Measurements from ENCODE around the gene CLDN6. TPM values are rescaled to one million over a fixed set of nuclear protein-coding genes. Genes with fewer than 3 reads are reported as not detected.
A peak's percentile ranks its signal among the peaks of the same experiment; 100 is the strongest.

CLDN6 gene
- total and polyA plus RNA-seq, 2 of the 13 experiments (the other 11 are each of a cell fraction or from before 2014, with no cell fraction given): 5.9 to 7.6 TPM

DNA sequence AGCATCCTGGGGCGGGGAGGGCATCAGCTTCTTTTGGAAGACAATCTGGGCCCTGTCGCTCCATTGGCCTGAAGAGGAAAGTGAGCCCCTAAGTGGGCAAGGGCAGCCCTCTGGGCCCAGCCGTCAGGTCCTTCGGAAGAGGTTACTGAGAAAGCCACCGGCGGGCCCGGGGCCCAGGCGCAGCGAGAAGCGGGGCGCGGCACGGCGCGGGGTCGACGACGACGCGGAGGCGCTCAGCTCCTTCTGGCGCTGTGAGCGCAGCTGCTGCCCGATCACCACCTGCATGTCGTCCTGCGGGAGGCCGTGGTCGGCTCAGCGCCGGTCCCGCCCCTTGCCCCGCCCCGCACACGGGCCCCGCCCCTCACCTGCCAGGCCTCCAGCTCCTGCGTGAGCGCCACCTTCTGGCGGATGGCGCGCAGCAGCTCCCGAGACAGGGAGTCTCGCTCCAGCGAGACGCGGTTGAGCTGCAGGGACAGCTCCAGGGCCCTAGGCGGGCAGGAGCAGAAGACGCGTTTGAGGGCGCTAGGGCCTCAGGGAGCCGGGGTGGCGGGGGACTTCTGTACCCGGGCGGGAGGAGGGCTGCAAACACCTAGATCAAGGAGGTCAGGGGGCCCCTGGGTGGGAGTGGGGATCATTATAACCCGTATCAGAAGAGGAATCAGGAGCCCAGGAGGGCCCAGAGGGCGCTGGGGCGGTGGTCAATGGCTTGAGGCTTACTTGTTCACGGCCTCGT is 10.2 kb upstream of the CLDN6 start (continued):
- no peak for TF ChIP-seq U2AF2 (IDR thresholded peaks at IDR 0.05; ENCODE audit: low read depth, low read length)
- no peak for TF ChIP-seq ZNF546 (CRISPR knock-in tag; conservative IDR thresholded peaks at IDR 0.05)
- TF ChIP-seq ZFP36 (IDR thresholded peaks at IDR 0.05; ENCODE audit: borderline replicate concordance, low read depth, low read length, partially characterized antibody): no peak
- TF ChIP-seq, protein P1, sequence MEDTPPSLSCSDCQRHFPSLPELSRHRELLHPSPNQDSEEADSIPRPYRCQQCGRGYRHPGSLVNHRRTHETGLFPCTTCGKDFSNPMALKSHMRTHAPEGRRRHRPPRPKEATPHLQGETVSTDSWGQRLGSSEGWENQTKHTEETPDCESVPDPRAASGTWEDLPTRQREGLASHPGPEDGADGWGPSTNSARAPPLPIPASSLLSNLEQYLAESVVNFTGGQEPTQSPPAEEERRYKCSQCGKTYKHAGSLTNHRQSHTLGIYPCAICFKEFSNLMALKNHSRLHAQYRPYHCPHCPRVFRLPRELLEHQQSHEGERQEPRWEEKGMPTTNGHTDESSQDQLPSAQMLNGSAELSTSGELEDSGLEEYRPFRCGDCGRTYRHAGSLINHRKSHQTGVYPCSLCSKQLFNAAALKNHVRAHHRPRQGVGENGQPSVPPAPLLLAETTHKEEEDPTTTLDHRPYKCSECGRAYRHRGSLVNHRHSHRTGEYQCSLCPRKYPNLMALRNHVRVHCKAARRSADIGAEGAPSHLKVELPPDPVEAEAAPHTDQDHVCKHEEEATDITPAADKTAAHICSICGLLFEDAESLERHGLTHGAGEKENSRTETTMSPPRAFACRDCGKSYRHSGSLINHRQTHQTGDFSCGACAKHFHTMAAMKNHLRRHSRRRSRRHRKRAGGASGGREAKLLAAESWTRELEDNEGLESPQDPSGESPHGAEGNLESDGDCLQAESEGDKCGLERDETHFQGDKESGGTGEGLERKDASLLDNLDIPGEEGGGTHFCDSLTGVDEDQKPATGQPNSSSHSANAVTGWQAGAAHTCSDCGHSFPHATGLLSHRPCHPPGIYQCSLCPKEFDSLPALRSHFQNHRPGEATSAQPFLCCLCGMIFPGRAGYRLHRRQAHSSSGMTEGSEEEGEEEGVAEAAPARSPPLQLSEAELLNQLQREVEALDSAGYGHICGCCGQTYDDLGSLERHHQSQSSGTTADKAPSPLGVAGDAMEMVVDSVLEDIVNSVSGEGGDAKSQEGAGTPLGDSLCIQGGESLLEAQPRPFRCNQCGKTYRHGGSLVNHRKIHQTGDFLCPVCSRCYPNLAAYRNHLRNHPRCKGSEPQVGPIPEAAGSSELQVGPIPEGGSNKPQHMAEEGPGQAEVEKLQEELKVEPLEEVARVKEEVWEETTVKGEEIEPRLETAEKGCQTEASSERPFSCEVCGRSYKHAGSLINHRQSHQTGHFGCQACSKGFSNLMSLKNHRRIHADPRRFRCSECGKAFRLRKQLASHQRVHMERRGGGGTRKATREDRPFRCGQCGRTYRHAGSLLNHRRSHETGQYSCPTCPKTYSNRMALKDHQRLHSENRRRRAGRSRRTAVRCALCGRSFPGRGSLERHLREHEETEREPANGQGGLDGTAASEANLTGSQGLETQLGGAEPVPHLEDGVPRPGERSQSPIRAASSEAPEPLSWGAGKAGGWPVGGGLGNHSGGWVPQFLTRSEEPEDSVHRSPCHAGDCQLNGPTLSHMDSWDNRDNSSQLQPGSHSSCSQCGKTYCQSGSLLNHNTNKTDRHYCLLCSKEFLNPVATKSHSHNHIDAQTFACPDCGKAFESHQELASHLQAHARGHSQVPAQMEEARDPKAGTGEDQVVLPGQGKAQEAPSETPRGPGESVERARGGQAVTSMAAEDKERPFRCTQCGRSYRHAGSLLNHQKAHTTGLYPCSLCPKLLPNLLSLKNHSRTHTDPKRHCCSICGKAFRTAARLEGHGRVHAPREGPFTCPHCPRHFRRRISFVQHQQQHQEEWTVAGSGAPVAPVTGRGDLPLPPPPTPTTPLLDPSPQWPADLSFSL (CRISPR knock-in tag; IDR thresholded peaks at IDR 0.05): no peak
- no peak for TF ChIP-seq ZNF891 (CRISPR knock-in tag; IDR thresholded peaks at IDR 0.05)
- TF ChIP-seq RAD51 (IDR thresholded peaks at IDR 0.05; ENCODE audit: borderline replicate concordance): no peak
- no peak for TF ChIP-seq ZNF432 (CRISPR knock-in tag; IDR thresholded peaks at IDR 0.05; ENCODE audit: borderline replicate concordance)
- TF ChIP-seq SPEN (CRISPR knock-in tag; IDR thresholded peaks at IDR 0.05; ENCODE audit: low read depth): peak; percentile 50; the same call in 1 of the 2 replicates
- TF ChIP-seq ZNF746 (CRISPR knock-in tag; IDR thresholded peaks at IDR 0.05): no peak
- no peak for TF ChIP-seq SMYD3 (CRISPR knock-in tag; IDR thresholded peaks at IDR 0.05)
- TF ChIP-seq MED1 (CRISPR knock-in tag; IDR thresholded peaks at IDR 0.05): peak; percentile 64; the same call in 1 of the 2 replicates
- TF ChIP-seq, protein P2, sequence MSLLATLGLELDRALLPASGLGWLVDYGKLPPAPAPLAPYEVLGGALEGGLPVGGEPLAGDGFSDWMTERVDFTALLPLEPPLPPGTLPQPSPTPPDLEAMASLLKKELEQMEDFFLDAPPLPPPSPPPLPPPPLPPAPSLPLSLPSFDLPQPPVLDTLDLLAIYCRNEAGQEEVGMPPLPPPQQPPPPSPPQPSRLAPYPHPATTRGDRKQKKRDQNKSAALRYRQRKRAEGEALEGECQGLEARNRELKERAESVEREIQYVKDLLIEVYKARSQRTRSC (CRISPR knock-in tag; IDR thresholded peaks at IDR 0.05; ENCODE audit: low read depth): no peak
- no peak for TF ChIP-seq XBP1 (CRISPR knock-in tag; IDR thresholded peaks at IDR 0.05)
- TF ChIP-seq TBP (CRISPR knock-in tag; IDR thresholded peaks at IDR 0.05): no peak
- no peak for TF ChIP-seq HNF4G (IDR thresholded peaks at IDR 0.05; ENCODE audit: borderline replicate concordance, low read depth, low read length)
- TF ChIP-seq HNF4G (CRISPR knock-in tag; IDR thresholded peaks at IDR 0.05; ENCODE audit: borderline replicate concordance, low read depth): no peak
- no peak for TF ChIP-seq SETDB1 (CRISPR knock-in tag; IDR thresholded peaks at IDR 0.05; ENCODE audit: borderline replicate concordance)
- TF ChIP-seq FOSL2 (CRISPR knock-in tag; IDR thresholded peaks at IDR 0.05): peak; percentile 51; the same call in 1 of the 2 replicates
- TF ChIP-seq, protein P3, sequence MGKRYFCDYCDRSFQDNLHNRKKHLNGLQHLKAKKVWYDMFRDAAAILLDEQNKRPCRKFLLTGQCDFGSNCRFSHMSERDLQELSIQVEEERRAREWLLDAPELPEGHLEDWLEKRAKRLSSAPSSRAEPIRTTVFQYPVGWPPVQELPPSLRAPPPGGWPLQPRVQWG (CRISPR knock-in tag; IDR thresholded peaks at IDR 0.05; ENCODE audit: borderline replicate concordance, low read depth): no peak
- TF ChIP-seq ZFP62 (CRISPR knock-in tag; IDR thresholded peaks at IDR 0.05): no peak
- TF ChIP-seq, protein P4, sequence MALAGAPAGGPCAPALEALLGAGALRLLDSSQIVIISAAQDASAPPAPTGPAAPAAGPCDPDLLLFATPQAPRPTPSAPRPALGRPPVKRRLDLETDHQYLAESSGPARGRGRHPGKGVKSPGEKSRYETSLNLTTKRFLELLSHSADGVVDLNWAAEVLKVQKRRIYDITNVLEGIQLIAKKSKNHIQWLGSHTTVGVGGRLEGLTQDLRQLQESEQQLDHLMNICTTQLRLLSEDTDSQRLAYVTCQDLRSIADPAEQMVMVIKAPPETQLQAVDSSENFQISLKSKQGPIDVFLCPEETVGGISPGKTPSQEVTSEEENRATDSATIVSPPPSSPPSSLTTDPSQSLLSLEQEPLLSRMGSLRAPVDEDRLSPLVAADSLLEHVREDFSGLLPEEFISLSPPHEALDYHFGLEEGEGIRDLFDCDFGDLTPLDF (CRISPR knock-in tag; IDR thresholded peaks at IDR 0.05): no peak
- TF ChIP-seq ARHGAP35 (CRISPR knock-in tag; IDR thresholded peaks at IDR 0.05; ENCODE audit: borderline replicate concordance): no peak
- no peak for TF ChIP-seq ELF1 (CRISPR knock-in tag; IDR thresholded peaks at IDR 0.05)
